ENCODE data around the gene ZC3HAV1. TPM values are rescaled to one million over a fixed set of nuclear protein-coding genes. Genes with fewer than 3 reads are reported as not detected.
"Not testable (repeated sequence)": the region's sequence is repeated elsewhere in the genome, so short reads cannot be mapped to it uniquely, and the experiment has no call there.

Gene ZC3HAV1
- total and polyA plus RNA-seq, 10 donors: 12.7 to 82.4 (median 61.7) TPM

GRCh38 chr7:139133335-139134139, 24.0 kb upstream of the ZC3HAV1 start:
- TF ChIP-seq POLR2A (IDR thresholded peaks at IDR 0.05) (no peak), POLR2AphosphoS5 (IDR thresholded peaks at IDR 0.05) (peak; percentile 85 to 89 (median 85))
- TF ChIP-seq, protein P1, sequence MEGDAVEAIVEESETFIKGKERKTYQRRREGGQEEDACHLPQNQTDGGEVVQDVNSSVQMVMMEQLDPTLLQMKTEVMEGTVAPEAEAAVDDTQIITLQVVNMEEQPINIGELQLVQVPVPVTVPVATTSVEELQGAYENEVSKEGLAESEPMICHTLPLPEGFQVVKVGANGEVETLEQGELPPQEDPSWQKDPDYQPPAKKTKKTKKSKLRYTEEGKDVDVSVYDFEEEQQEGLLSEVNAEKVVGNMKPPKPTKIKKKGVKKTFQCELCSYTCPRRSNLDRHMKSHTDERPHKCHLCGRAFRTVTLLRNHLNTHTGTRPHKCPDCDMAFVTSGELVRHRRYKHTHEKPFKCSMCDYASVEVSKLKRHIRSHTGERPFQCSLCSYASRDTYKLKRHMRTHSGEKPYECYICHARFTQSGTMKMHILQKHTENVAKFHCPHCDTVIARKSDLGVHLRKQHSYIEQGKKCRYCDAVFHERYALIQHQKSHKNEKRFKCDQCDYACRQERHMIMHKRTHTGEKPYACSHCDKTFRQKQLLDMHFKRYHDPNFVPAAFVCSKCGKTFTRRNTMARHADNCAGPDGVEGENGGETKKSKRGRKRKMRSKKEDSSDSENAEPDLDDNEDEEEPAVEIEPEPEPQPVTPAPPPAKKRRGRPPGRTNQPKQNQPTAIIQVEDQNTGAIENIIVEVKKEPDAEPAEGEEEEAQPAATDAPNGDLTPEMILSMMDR (IDR thresholded peaks at IDR 0.05 in 8 of 11, conservative IDR thresholded peaks at IDR 0.05 in 3 of 11): peak in 1 of 11 experiments; percentile 25
- peak overlapping the region in 7 of 8 donors; percentile 67 to 91 (median 74) for H3K27ac ChIP-seq
- WGBS, 5 donors: 1 to 3% (median 1%) methylated on average over 35 to 36 of the region's 36 CpGs
- peak; percentile 98 for DNase-seq
- no peaks in the 10 kb centered on the region for H3K36me3 ChIP-seq
- H3K27me3 ChIP-seq (replicated peaks in 1 of 7): no peaks in the 10 kb centered on the region
- peaks cover 4 to 50% (median 27%) of the 10 kb centered on the region in 6 donors for H3K4me1 ChIP-seq
- no peaks in the 10 kb centered on the region for H3K9me3 ChIP-seq
- H3K4me3 ChIP-seq: peak overlapping the region; percentile 42 to 71 (median 53)
- intact Hi-C loops (cut with DNase I; ENCODE audit: low total_unique reads): no loop called here

DNA sequence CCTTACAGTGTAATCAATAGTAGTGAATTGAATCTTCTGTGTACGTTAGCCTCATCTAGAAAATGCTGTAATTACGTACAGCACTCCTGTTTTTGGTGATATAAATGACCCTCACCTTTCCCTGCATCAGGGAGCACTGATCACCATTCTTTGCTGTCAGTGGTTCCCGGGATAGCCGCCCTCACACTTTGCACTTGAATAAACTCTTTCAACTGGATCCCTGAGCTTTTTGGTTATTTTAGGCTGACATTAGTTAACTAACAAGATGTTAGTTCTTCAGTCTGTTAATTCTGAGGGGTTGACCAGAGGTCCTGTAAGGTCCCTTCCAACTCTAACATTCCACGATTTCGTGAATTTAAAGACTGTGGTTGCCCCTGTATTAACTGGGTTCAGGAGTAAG, 23.4 kb upstream of the ZC3HAV1 start:
- intact Hi-C loops (cut with DNase I; ENCODE audit: low total_unique reads): no loop called here
- peaks cover 4 to 50% (median 27%) of the 10 kb centered on the region in 6 donors for H3K4me1 ChIP-seq
- H3K4me3 ChIP-seq: peak overlapping the region in 6 of 8 donors; percentile 48 to 71 (median 58)
- no peak for DNase-seq
- peak overlapping the region in 7 of 8 donors; percentile 67 to 91 (median 74) for H3K27ac ChIP-seq
- TF ChIP-seq POLR2AphosphoS5 (IDR thresholded peaks at IDR 0.05) (no peak), POLR2A (IDR thresholded peaks at IDR 0.05) (no peak)
- TF ChIP-seq, protein P1 (IDR thresholded peaks at IDR 0.05 in 8 of 11, conservative IDR thresholded peaks at IDR 0.05 in 3 of 11): no peak
- H3K27me3 ChIP-seq (replicated peaks in 1 of 7): no peaks in the 10 kb centered on the region
- 61 to 71% (median 62%) methylated on average over 6 of the region's 6 CpGs for WGBS, 5 donors
- no peaks in the 10 kb centered on the region for H3K36me3 ChIP-seq
- H3K9me3 ChIP-seq: no peaks in the 10 kb centered on the region

DNA sequence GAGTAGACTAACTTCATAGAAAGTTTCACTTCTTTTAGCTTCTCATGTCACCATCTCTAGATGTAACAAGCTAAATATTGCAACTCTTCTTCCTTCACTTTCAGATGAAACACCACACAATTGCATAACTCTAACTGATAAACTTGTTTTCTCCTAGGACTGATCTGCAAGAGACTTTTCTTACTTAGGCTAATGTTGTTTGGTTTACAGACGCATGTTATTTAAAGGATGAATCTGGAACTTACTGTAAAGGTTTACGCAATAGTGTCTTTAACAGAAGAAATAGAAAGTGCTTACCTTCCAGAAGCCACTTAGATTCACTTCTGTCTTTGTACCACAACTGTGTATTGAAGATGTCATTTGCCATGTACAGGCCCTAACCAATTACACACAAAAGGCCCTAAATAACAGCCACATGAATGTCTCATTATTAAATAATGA, 22.1 kb upstream of the ZC3HAV1 start:
- no peaks in the 10 kb centered on the region for H3K27me3 ChIP-seq (replicated peaks in 1 of 7)
- peak overlapping the region in 1 of 8 donors; percentile 14 for H3K4me3 ChIP-seq
- H3K4me1 ChIP-seq: peaks cover 4 to 53% (median 23%) of the 10 kb centered on the region in 6 donors
- no peak for DNase-seq
- 43 to 69% (median 47%) methylated on average over 2 of the region's 2 CpGs for WGBS, 5 donors
- H3K36me3 ChIP-seq: no peaks in the 10 kb centered on the region
- TF ChIP-seq POLR2AphosphoS5 (IDR thresholded peaks at IDR 0.05): peak in 1 of 3 donors; percentile 11
- TF ChIP-seq, protein P1 (IDR thresholded peaks at IDR 0.05 in 8 of 11, conservative IDR thresholded peaks at IDR 0.05 in 3 of 11): no peak
- intact Hi-C loops (cut with DNase I; ENCODE audit: low total_unique reads): no loop called here
- H3K27ac ChIP-seq: peak overlapping the region in 7 of 8 donors; percentile 62 to 91 (median 83)
- no peaks in the 10 kb centered on the region for H3K9me3 ChIP-seq

DNA sequence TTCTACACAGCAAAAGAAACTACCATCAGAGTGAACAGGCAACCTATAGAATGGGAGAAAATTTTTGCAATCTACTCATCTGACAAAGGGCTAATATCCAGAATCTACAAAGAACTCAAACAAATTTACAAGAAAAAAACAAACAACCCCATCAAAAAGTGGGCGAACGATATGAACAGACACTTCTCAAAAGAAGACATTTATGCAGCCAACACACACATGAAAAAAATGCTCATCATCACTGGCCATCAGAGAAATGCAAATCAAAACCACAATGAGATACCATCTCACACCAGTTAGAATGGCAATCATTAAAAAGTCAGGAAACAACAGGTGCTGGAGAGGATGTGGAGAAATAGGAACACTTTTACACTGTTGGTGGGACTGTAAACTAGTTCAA, 20.3 kb upstream of the ZC3HAV1 start:
- 90 to 100% (median 96%) methylated on average over 2 of the region's 2 CpGs for WGBS, 5 donors
- H3K9me3 ChIP-seq; DNase-seq; H3K4me3 ChIP-seq; H3K27me3 ChIP-seq (replicated peaks in 1 of 7); H3K36me3 ChIP-seq: not testable (repeated sequence)
- Histone ChIP-seq H3K27ac (peak overlapping the region in 2 of 8 donors; percentile 84 to 91), H3K4me1 (peaks cover 4 to 51% (median 22%) of the 10 kb centered on the region in 6 donors)
- intact Hi-C loops (cut with DNase I; ENCODE audit: low total_unique reads): loop anchor here (10.0 kb wide), 1 partner anchor 55 kb away; no protein-coding TSS in a partner anchor

All from spleen (tissue), 11 donors.